Muscle layer of colon (tissue), 2 donors: ENCODE results near the gene MSL1.

Experiments
- H3K27ac ChIP-seq: one replicate; pipeline ENCODE4 v1.7.0; 2013; ENCODE audit warnings: low read depth, mild to moderate bottlenecking, low read length, moderate library complexity
- H3K27me3 ChIP-seq, 2 donors: one replicate each; pipeline ENCODE4 v1.7.0; 2013; ENCODE audit warnings: low read length in 2 of 2, mild to moderate bottlenecking in 2 of 2; ENCODE audit not compliant: insufficient read depth in 2 of 2, control insufficient read depth in 1 of 2
- H3K36me3 ChIP-seq: one replicate; pipeline ENCODE4 v1.7.0; 2013; ENCODE audit warnings: mild to moderate bottlenecking, low read length; ENCODE audit not compliant: insufficient read depth
- H3K4me1 ChIP-seq: one replicate; pipeline ENCODE4 v1.7.0; 2013; ENCODE audit warnings: mild to moderate bottlenecking, low read length; ENCODE audit not compliant: insufficient read depth
- H3K4me3 ChIP-seq, 2 donors: one replicate each; pipeline ENCODE4 v1.7.0; 2013; ENCODE audit warnings: low read length in 2 of 2, low read depth in 1 of 2, mild to moderate bottlenecking in 1 of 2, moderate library complexity in 1 of 2
- H3K9ac ChIP-seq: one replicate; pipeline ENCODE4 v1.7.0; 2013; ENCODE audit warnings: low read length
- H3K9me3 ChIP-seq: one replicate; pipeline ENCODE4 v1.7.0; 2013; ENCODE audit warnings: mild to moderate bottlenecking, low read length
- donor health status: abdominal sarcoma.
- donor health status: Adenocarcinoma of cecum.

The MSL1 gene

DNA sequence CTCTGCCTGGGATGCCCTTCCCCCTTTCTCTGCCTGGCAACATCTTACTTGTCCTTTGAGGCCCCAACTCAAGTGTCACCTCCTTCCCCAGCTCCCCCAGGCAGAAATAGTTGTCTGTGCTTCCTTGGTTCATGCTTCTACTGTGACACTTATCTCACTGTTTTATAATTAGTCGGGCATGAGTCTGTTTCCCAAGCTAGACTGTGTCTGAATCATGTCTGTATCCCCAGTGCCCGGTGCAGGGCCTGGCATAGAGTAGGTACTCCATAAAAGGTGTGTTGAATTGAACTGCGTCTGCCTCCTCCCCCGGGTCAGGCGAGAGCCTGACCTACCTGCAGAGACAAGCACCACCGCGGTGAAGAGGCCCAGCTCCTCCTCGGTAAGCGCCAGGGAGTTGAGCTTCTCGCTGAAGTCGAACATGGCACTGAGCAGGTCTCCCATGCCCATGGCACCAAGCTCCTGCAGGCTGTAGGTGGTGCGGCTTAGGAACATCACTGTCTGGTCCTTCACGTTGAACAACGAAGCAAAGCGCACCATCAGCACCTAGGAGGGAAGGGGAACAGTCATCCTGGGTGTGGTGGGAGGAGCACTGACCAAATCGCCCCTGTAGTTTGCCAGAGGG is 28.1 kb upstream of the MSL1 start:
- Histone ChIP-seq H3K9me3 (no peaks in the 10 kb centered on the region), H3K36me3 (peaks cover 71% of the 10 kb centered on the region), H3K27ac (peak overlapping the region; percentile 70), H3K4me1 (peaks cover 94% of the 10 kb centered on the region), H3K27me3 (no peaks in the 10 kb centered on the region), H3K4me3 (no peak overlapping the region), H3K9ac (peak overlapping the region; percentile 33)

DNA sequence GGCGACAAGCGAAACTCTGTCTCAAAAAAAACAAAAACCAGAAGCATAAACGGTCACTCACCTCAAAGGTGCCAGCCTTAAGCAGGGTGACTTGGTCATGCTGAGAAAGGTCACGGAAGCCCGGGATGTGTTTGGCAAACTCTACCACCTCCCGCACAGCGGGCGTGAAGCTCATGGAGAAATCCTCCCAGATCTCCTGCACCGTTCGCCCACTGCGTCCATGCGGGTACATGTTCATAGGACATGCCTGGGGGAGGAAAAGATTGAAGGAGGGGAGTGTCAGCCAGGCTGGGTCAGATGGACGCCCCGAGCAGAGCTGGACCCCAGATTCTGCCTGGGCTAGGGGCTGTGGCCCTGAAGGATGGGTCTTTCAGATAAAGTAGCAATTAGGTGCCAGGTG is 26.9 kb upstream of the MSL1 start:
- no peaks in the 10 kb centered on the region for H3K9me3 ChIP-seq
- H3K27me3 ChIP-seq, result no peaks in the 10 kb centered on the region
- peaks cover 62% of the 10 kb centered on the region for H3K36me3 ChIP-seq
- H3K4me1 ChIP-seq, result peaks cover 84% of the 10 kb centered on the region
- no peak overlapping the region for H3K4me3 ChIP-seq
- no peak overlapping the region for H3K9ac ChIP-seq
- no peak overlapping the region for H3K27ac ChIP-seq

DNA sequence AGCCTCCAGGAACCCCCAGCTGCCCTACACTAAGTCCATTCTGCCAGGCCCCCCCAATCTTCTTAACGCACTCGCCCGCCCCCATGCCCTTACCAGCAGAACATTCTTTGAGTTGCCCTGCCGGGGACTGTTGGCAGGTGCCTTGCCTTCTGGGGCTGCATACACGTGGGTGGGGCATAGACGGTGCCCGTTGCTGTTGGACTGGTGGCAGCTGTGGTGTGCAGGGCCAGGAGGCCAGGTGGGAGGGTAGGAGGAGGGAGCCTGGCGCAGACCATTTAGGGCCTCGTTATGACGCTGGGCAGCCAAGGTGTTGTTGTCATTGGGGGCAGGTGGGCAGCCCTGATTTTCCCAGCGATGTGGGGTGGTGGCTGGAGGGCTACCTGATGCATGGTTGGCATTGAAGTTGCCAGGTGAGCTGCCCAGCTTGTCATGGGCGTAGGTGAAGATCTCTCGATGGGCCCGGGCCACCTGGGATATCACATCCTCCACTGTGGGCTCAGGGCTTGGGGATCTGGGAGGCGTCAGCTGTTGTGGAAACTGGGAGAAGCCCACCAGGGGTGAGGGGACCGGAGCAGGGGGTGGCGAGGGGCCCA is 26.3 kb upstream of the MSL1 start:
- no peak overlapping the region for H3K9ac ChIP-seq
- no peaks in the 10 kb centered on the region for H3K9me3 ChIP-seq
- peaks cover 62% of the 10 kb centered on the region for H3K36me3 ChIP-seq
- H3K27ac ChIP-seq, result peak overlapping the region; percentile 74
- H3K4me1 ChIP-seq, result peaks cover 79% of the 10 kb centered on the region
- H3K4me3 ChIP-seq, result peak overlapping the region in 1 of 2 donors; percentile 85
- no peaks in the 10 kb centered on the region for H3K27me3 ChIP-seq

DNA sequence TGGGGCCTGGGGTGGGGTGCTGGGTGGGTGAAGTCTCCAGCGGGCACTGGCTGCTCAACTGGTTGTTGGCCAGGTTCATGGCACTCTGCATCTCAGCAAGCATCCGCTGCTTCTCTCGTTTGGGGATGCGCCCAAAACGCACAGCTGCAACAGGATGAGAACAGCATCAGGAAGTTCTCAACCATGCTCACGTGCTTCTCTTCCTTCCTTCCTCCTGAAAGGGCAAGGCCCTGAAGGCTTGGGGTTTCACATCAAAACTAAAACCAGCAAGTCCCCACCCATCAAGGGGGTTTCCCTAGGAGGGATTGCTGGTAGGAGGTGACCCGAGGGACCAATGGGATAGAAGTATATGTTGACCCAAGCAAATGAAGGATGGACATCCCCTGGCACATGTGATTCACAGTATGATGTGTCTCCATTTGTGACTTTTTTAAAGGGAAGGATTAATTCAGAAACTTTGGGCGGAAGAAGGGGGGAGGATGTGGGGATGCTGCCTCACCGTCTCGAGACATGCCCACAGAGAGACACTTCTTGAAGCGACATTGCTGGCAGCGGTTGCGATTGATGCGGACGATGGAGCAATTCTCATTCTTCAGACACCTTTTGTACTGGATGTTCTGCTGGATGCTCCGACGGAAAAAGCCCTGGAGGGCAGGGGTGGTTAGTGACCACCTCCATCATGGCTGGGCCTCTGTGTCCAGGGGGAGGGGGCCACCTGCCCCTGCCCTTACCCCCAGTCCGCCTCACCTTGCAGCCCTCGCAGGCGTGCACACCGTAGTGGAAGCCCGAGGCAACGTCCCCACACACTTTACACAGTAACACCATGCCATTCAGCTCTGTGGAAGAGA is 25.6 kb upstream of the MSL1 start:
- Histone ChIP-seq H3K9ac (peak overlapping the region; percentile 89), H3K4me1 (peaks cover 77% of the 10 kb centered on the region), H3K27me3 (no peaks in the 10 kb centered on the region), H3K4me3 (peak overlapping the region in 1 of 2 donors; percentile 85), H3K9me3 (no peaks in the 10 kb centered on the region), H3K27ac (peak overlapping the region; percentile 86), H3K36me3 (peaks cover 62% of the 10 kb centered on the region)

DNA sequence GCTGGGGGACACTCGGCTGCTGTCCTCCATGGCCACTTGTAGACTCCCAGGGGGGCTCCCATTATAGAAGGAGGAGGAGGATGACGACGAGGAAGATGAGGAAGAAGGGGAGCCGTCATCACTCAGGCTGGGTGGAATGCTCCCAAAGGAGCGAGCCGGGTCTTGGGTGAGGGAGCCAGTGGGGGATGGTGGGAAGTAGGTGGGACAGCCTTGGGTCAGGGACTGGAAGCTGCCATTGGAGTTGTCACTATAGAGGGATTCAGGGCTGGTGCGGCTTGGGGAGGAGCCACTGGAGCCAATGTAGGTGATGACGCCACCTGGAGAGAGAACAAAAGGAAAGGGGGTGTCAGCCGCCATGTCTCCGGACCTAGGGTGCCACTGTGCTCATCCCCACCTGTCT is 24.7 kb upstream of the MSL1 start:
- Histone ChIP-seq H3K36me3 (peaks cover 62% of the 10 kb centered on the region), H3K4me3 (peak overlapping the region in 1 of 2 donors; percentile 85), H3K4me1 (peaks cover 77% of the 10 kb centered on the region), H3K9me3 (no peaks in the 10 kb centered on the region), H3K27me3 (no peaks in the 10 kb centered on the region), H3K9ac (peak overlapping the region; percentile 89), H3K27ac (peak overlapping the region; percentile 86)

DNA sequence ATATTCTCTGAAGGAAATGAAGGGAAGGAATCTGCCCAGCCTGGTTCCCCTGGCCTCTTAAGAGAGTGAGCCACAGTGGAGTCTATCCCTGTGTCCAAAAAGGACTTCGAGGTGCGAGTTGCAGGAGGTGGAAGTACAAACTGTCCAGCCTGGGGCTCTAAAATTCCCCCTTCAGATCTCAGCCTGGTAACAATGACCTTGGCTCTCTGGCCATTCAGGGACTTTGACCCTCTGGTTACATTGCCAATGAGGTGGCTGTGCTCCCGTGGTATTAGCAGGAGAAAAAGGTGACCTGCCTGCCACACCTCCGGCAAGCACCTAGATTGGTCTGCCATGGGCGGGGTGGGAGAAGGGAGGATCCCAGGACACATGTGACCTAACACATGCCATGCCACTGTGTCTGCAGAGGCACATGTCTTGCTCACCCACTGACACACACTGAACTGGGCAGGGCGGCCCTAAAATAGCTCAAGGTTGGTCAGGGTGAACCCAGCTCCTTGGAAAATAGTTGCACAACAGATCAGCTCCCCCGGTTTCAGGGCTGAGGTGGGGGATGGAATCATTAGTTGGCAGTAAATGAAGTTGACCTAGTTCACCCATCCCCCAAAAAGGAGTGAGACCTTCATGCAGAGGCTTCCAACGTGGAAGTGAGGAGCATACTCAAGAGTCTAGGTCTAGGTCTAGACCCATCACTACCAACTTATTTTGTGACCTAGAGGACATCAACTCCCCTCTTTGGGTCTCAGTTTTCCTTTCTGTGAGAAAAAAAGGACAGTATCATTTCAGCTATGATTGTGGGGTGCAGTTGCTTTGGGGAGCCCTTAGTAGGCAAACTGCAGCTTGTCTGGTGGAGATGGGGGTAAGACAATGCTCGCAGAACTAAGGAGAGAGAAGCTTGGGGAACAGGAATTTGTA is 23.6 kb upstream of the MSL1 start:
- peak overlapping the region; percentile 89 for H3K9ac ChIP-seq
- peak overlapping the region; percentile 10 to 85 for H3K4me3 ChIP-seq
- H3K4me1 ChIP-seq, result peaks cover 75% of the 10 kb centered on the region
- H3K36me3 ChIP-seq, result peaks cover 56% of the 10 kb centered on the region
- no peaks in the 10 kb centered on the region for H3K9me3 ChIP-seq
- peak overlapping the region; percentile 86 for H3K27ac ChIP-seq
- H3K27me3 ChIP-seq, result no peaks in the 10 kb centered on the region

DNA sequence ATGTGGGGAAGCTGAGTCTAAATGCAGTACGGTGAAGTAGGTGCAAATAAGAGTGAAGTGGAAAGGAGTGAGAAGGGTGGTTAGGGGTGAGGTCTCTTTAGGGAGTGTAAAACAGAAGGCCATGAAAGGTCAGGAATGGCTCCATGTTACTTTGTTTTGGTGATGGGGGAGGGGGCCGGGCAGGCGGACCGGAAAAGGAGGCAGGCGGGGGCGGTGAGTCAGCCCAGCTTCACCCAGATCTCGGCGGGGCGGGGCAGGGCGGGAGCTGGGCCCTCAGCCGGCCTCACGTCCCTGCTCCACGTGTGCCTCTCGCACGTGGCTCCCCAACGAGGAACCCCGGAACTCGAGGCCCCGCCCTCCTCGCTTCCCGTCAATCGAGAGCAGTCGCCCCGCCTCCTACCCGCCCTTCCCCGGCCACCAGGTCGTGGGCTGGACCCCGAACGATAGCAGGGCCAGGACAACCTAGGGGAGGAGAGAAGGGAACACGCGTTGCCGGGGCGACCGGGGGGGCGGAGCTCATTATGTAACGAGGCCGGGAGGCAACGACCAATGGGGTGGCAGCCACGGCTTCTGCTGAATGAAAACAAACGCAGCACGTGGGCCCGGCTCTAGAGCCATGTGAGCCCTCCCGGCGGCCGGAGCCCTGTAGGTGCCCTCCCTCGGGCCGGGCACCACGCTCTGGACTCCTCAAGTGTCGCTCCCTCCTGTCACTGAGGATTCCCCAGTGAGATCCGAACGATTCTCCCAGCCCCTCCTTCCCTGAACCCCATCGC is 22.7 kb upstream of the MSL1 start:
- peak overlapping the region; percentile 97 for H3K27ac ChIP-seq
- peaks cover 48% of the 10 kb centered on the region for H3K36me3 ChIP-seq
- peak overlapping the region; percentile 75 to 99 for H3K4me3 ChIP-seq
- H3K9me3 ChIP-seq, result no peaks in the 10 kb centered on the region
- H3K4me1 ChIP-seq, result peaks cover 75% of the 10 kb centered on the region
- no peaks in the 10 kb centered on the region for H3K27me3 ChIP-seq
- H3K9ac ChIP-seq, result peak overlapping the region; percentile 97

DNA sequence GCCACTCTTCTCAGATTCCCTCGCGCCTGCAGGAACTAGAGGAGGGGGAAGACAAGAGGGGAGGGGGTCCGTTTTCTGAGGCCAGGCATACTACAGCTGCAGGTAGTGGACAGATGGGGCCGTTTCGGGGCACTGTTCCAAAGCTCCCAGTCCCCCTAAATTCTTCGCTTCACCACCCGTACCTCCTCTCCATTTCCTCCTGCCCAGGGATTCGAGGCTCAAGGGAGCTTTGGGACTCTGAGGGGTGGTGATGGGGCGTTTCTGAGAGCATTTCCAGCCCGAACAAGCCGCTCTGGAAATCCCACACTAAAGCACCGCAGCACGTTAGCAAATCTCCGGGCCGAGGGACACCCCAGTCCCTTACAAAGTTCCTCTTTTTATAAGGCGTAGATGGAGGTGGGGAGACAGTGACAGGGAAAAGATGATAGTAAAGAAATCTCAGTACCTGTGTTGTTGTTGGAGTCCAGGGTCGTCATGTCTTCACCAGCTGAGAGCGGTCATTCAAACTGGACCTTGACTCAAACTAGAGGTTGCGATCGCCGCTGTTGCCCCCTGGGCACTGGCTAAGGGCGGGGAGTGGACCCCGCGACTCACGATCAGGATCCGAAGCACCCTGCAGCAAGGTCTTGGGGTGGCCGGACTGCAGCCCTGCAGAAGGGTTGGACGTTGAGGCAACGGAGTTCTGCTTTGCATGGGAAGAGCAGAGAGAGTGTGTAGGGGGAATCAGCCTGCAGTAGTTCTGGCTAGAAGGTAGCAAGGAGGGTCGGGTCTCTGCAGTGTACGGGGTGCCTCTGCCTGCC is 22.0 kb upstream of the MSL1 start:
- Histone ChIP-seq H3K9ac (peak overlapping the region; percentile 97), H3K4me1 (peaks cover 75% of the 10 kb centered on the region), H3K4me3 (peak overlapping the region; percentile 75 to 99)

DNA sequence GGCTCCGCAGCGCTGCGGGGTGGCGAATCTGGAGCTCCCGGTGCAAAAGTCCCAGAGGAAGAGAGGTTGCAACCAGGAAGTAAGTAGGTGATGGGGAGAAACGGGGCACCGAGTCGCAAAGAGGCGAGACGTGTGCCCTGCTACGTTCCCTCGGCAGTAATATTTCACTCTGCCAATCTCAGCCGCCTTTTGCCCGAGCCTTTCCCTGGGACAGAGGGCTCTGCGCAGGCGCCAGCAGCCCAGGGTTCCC is 21.4 kb upstream of the MSL1 start, which contains the start of gene NR1D1:
TSS of gene NR1D1 (minus strand) at position 171 of the 250 bp plus-strand sequence. CDS start 495 bp downstream, outside the sequence.
- H3K4me3 ChIP-seq, result peak within 1 kb of the TSS; percentile 75 to 99
- H3K36me3 ChIP-seq, result peaks cover 35% of the 10 kb centered on the region
- H3K4me1 ChIP-seq, result peaks cover 75% of the 10 kb centered on the region
- no peaks in the 10 kb centered on the region for H3K27me3 ChIP-seq
- peak within 1 kb of the TSS; percentile 97 for H3K9ac ChIP-seq
- no peaks in the 10 kb centered on the region for H3K9me3 ChIP-seq
- peak within 1 kb of the TSS; percentile 97 for H3K27ac ChIP-seq

More for the DNA sequence above, 22.0 kb upstream of the MSL1 start:
- peak overlapping the region; percentile 97 for H3K27ac ChIP-seq
- H3K27me3 ChIP-seq, result no peaks in the 10 kb centered on the region
- H3K36me3 ChIP-seq, result peaks cover 40% of the 10 kb centered on the region
- H3K9me3 ChIP-seq, result no peaks in the 10 kb centered on the region
